RWPE2 (cell line): Measurements from ENCODE around the gene CNPY1.

Experiments
- ATAC-seq: fragments of 200-7000 bp; cut with Tn5 transposase; 3 replicates; pipeline ENCODE4 v1.9.1; 2021; ENCODE audit warnings: low read depth
- DNase-seq: peaks from one replicate; pipeline ENCODE4 v3.0.0-alpha.2; 2020; ENCODE audit warnings: low spot score
- H3K27ac ChIP-seq: fragments of 450-650 bp; 2 replicates; pipeline ENCODE4 v1.5.1; 2017; ENCODE audit warnings: mild to moderate bottlenecking; ENCODE audit not compliant: poor library complexity, severe bottlenecking
- H3K27me3 ChIP-seq: fragments of 250-450 bp; sonication (Bioruptor Pico); 2 replicates; pipeline ENCODE4 v1.5.1; 2021; ENCODE audit warnings: mild to moderate bottlenecking, moderate library complexity; ENCODE audit not compliant: insufficient read depth, poor library complexity, severe bottlenecking
- H3K36me3 ChIP-seq: fragments of 250-450 bp; sonication (Bioruptor Pico); 2 replicates; pipeline ENCODE4 v1.5.1; 2020; ENCODE audit warnings: low read depth, mild to moderate bottlenecking, moderate library complexity
- H3K4me1 ChIP-seq: fragments of 250-450 bp; sonication (Bioruptor Pico); 2 replicates; pipeline ENCODE4 v1.5.1; 2021; ENCODE audit warnings: mild to moderate bottlenecking, moderate library complexity; ENCODE audit not compliant: insufficient read depth, poor library complexity, severe bottlenecking
- H3K4me3 ChIP-seq: fragments of 250-450 bp; sonication (Bioruptor Pico); 2 replicates; pipeline ENCODE4 v1.5.1; 2021; ENCODE audit warnings: mild to moderate bottlenecking, moderate library complexity; ENCODE audit not compliant: severe bottlenecking
- H3K9me3 ChIP-seq: fragments of 250-450 bp; sonication (Bioruptor Pico); 2 replicates; pipeline ENCODE4 v1.5.1; 2021; ENCODE audit warnings: mild to moderate bottlenecking, moderate library complexity; ENCODE audit not compliant: severe bottlenecking
- CTCF ChIP-seq: fragments of 450-650 bp; IDR thresholded peaks from one replicate; pipeline ENCODE4 v1.5.1; 2017; ENCODE audit warnings: mild to moderate bottlenecking, moderate library complexity; ENCODE audit not compliant: poor library complexity, severe bottlenecking

CNPY1 gene

DNA sequence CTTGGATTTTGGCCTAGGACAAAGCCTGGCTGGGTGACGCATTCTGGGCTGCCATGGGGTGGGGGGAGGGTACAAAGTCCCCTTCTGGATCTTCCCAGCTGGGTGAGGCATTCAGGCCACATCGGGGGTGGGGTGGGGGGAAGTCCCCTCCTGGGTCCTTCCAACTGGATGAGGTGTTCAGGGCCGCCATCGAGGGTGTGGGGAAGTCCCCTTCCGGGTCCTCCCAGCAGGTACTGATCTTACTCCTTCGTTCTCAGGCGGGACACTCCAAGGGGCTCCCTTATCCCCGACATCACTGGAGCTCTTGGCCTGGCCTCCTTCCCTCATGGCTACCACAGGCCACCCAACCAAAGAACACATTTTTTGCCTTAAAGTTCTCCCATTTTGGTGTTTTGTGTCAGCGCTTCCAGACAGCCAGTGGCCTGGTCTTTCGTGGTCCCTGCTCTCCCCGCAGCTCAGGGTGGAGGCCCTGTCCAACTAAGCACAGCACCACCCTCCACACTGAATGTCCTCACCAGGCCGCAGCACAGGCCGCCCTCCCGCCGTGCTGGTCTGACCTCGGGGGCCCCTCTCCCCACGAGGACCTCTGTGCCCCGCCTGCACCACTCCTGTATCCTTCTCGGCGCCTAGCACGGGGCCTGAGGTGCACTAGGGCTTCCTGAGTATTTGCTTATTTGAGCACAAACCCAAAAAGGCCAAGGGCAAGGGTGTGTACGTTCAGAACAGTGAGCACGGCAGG is 49.9 kb downstream of the CNPY1 start:
- H3K9me3 ChIP-seq = no peaks in the 10 kb centered on the region
- no peak overlapping the region for H3K27ac ChIP-seq
- no peaks in the 10 kb centered on the region for H3K36me3 ChIP-seq
- H3K4me1 ChIP-seq = no peaks in the 10 kb centered on the region
- DNase-seq = no peak
- TF ChIP-seq CTCF = no peak
- no peak for ATAC-seq
- no peak overlapping the region for H3K4me3 ChIP-seq
- peaks cover 47% of the 10 kb centered on the region for H3K27me3 ChIP-seq

GRCh38 chr7:155495440-155496248 is 50.7 kb downstream of the CNPY1 start:
- DNase-seq (no peak), ATAC-seq (no peak)
- Histone ChIP-seq H3K27ac (no peak overlapping the region), H3K27me3 (peaks cover 41% of the 10 kb centered on the region), H3K4me3 (no peak overlapping the region), H3K36me3 (no peaks in the 10 kb centered on the region), H3K9me3 (no peaks in the 10 kb centered on the region), H3K4me1 (no peaks in the 10 kb centered on the region)
- no peak for TF ChIP-seq CTCF

DNA sequence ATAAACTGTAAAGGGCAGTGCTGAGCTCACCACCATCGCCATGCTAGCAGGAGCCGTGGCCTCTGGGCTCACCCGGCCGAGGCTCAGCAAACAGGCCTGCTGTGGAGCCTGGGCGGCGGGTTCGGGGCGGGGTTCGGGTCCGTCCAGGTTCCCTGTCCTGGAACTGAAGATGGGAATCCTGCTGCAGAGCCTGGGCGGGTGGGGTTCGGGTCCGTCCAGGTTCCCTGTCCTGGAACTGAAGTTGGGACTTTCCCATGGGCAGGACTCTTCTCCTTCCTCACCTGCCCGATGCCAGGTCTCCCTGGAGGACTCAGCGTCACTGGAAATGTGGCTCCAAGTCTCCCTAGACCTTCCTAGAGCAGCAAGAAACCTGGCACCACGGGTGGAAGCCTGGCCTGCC is 51.8 kb downstream of the CNPY1 start:
- no peak overlapping the region for H3K4me3 ChIP-seq
- H3K36me3 ChIP-seq = no peaks in the 10 kb centered on the region
- peaks cover 39% of the 10 kb centered on the region for H3K27me3 ChIP-seq
- no peaks in the 10 kb centered on the region for H3K4me1 ChIP-seq
- ATAC-seq (no peak), DNase-seq (no peak)
- H3K9me3 ChIP-seq = no peaks in the 10 kb centered on the region
- H3K27ac ChIP-seq = no peak overlapping the region
- TF ChIP-seq CTCF = no peak

- Histone ChIP-seq H3K4me1 (no peaks in the 10 kb centered on the region), H3K27me3 (peaks cover 33% of the 10 kb centered on the region)
- no peak for DNase-seq
Observed at GRCh38 chr7:155493744-155494538, 52.4 kb downstream of the CNPY1 start.

More at GRCh38 chr7:155493744-155494538, 52.4 kb downstream of the CNPY1 start:
- no peak overlapping the region for H3K4me3 ChIP-seq
- H3K36me3 ChIP-seq = no peaks in the 10 kb centered on the region
- H3K27ac ChIP-seq = no peak overlapping the region
- ATAC-seq = no peak
- no peak for TF ChIP-seq CTCF
- H3K9me3 ChIP-seq = no peaks in the 10 kb centered on the region
